Tibial nerve (tissue), 3 donors: ENCODE data around the gene VPS37D.
A peak's percentile ranks its signal among the peaks of the same experiment; 100 is the strongest.

Experiments
- CTCF ChIP-seq, 5 experiments: fragments of 200-600 bp in 3 of 5; fragments of 450-650 bp in 2 of 5; sonication (generic) in 3 of 5; IDR thresholded peaks; one replicate each; pipeline ENCODE4 v1.5.1; 2016 to 2019; ENCODE audit warnings: antibody characterized with exemption in 5 of 5, mild to moderate bottlenecking in 3 of 5, moderate library complexity in 2 of 5
- POLR2A ChIP-seq, 2 donors: fragments of 450-650 bp; IDR thresholded peaks; one replicate each; pipeline ENCODE4 v1.6.1; 2017; ENCODE audit warnings: antibody characterized with exemption in 2 of 2, mild to moderate bottlenecking in 2 of 2, moderate library complexity in 2 of 2

GRCh38 chr7:73701357-73701995 lies 33.8 kb downstream of the VPS37D start:
- TF ChIP-seq POLR2A (IDR thresholded peaks at IDR 0.05), result no peak
- peak in 3 of 5 experiments; percentile 12 to 46 (median 32) for TF ChIP-seq CTCF (IDR thresholded peaks at IDR 0.05)
